Measurements from ENCODE around the gene RRP12.

The RRP12 gene

GRCh38 chr10:97307441-97307840 is 93.7 kb downstream of the RRP12 start:
- DNase-seq (ENCODE audit: low read depth, low spot score): no peak
- Histone ChIP-seq H3K9ac (ENCODE audit: insufficient read length, low read depth) (no peak overlapping the region), H3K36me3 (ENCODE audit: insufficient read depth, insufficient read length, low read length) (no peaks in the 10 kb centered on the region), H3K4me1 (ENCODE audit: insufficient read depth, insufficient read length) (no peaks in the 10 kb centered on the region), H3K27me3 (ENCODE audit: insufficient read depth, insufficient read length) (no peaks in the 10 kb centered on the region), H3K9me3 (ENCODE audit: insufficient read depth, low read length) (no peaks in the 10 kb centered on the region), H3K4me3 (ENCODE audit: insufficient read length, low read depth) (no peak overlapping the region)
- TF ChIP-seq ZNF274 (IDR thresholded peaks at IDR 0.05; ENCODE audit: low read depth, low read length) (no peak), YY1 (IDR thresholded peaks at IDR 0.05; ENCODE audit: insufficient read depth, insufficient read length) (no peak), SUZ12 (IDR thresholded peaks at IDR 0.05; ENCODE audit: extremely low read depth, insufficient read depth, insufficient read length) (no peak)

All from NT2/D1 (cell line).